HG02571 (cell line): ENCODE measurements around the gene WFDC6.

Experiments used
- ATAC-seq: cut with Tn5 transposase; IDR thresholded peaks from one replicate; pipeline ENCODE4 v1.9.1; 2021; ENCODE audit warnings: mild to moderate bottlenecking, moderate library complexity; ENCODE audit not compliant: unreplicated experiment

The WFDC6 gene

DNA sequence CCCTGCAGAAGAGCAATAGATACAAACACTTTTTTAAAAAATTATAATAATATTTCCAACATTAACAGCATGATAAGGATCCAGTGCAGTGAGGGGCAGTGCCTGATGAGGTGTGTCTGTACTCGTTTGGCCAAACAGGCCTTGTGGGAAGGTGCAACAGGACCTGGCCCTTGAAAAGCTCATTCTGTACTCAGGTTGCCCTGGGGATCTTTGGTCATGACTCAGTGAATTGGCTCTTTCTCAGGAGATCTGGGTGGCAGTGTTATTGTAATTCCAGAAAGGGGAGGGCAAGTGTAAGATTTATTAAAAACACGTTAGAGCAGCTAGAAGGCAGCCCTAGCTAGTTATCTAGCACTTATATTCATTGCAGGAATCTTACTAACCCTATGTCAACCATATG is 21.0 kb downstream of the WFDC6 start:
- no peak for ATAC-seq

GRCh38 chr20:45515147-45515913 is 24.0 kb downstream of the WFDC6 start, which contains the start of gene SPINT3:
Gene SPINT3 (minus strand): TSS chr20:45515622. CDS start chr20:45515608, 14 bp downstream.
- no peak for ATAC-seq

GRCh38 chr20:45510242-45510862 is 28.9 kb downstream of the WFDC6 start:
- ATAC-seq, result no peak

DNA sequence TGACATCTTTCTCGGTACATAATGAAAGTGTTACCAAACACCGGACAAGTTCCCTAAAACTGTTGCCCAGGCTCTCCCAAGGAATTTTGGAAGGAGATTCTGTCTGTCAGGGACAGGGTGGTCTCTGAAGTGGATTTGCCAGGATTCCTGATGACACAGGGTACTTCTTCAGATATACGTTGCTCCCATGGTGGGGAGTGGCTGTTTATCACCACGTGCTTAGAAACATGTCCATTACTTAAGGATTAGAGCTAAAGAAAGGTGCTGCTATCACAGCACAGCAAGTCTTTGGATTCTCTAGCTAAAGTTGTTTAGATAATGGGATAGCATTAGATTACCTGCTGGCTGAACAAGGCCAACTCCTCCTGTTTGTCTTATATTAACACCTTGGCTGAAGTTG is 30.2 kb downstream of the WFDC6 start:
- ATAC-seq, result no peak

GRCh38 chr20:45508068-45508886 is 31.0 kb downstream of the WFDC6 start:
- ATAC-seq, result no peak

- no peak for ATAC-seq
These were observed 32.1 kb downstream of the WFDC6 start for GRCh38 chr20:45507011-45507820.

DNA sequence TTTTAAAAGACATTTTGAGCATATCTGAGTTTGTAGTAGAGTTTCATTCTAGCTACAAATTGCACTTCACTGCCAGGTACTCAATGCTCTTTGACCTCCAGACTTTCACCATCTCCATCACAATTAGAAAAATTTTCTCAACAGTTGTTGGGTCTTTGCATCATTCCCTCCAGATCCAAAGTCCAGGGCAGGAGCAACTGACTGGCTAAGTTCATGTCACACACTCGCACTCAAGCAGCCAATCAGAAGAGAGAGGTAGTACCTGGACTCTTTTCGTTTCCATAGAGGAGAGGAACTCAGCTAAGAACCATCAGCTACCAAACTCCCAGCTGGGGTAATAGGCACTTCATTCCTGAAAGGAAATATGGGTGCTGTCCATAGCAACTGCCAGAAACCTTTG is 32.9 kb downstream of the WFDC6 start:
- ATAC-seq, result no peak

DNA sequence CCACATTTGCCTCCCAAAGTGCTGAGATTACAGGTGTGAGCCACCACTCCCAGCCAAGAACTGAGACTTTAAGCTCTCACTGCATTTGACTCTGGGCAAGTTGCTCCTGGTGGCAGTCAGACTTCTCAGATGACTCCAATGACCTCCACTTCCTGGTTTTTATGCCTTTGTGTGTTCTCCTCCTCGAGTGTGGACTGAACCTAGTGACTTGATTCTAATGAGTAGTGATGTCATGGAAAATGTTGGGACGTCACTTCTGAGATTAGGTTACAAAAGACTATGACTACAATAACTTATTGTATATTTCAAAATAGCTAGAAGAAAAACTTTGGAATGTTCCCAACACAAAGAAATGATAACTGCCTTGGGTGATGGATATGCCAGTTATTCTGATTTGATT is 35.9 kb downstream of the WFDC6 start:
- ATAC-seq, result no peak

GRCh38 chr20:45502561-45502960 is 36.7 kb downstream of the WFDC6 start:
- no peak for ATAC-seq

DNA sequence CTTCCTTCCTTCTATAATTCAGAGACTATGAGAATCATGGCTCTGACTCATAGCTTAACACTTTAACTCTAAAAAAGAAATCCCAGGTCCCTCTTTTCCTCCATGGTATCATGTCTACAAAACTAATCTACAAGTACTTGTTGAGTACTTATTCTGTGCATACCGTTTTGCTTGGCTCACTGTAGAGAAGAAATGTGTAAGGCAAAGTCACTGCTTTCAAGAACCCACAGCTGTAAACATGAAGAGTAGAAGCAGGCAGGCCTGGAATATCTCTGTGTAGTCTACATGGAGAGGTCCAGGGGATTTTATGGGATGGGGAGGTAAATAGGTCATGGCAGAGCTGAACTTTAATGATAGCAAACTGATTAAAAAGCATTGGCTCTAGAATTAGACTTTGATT is 37.7 kb downstream of the WFDC6 start:
- ATAC-seq, result no peak

- no peak for ATAC-seq
These were observed 39.3 kb downstream of the WFDC6 start for GRCh38 chr20:45500022-45500421.

GRCh38 chr20:45497971-45498494 is 41.2 kb downstream of the WFDC6 start:
- ATAC-seq, result no peak

- ATAC-seq, result no peak
These were observed 43.1 kb downstream of the WFDC6 start for GRCh38 chr20:45496166-45496565.

GRCh38 chr20:45495501-45495941 is 43.8 kb downstream of the WFDC6 start:
- no peak for ATAC-seq

GRCh38 chr20:45489083-45489531 is 50.2 kb downstream of the WFDC6 start:
- no peak for ATAC-seq

DNA sequence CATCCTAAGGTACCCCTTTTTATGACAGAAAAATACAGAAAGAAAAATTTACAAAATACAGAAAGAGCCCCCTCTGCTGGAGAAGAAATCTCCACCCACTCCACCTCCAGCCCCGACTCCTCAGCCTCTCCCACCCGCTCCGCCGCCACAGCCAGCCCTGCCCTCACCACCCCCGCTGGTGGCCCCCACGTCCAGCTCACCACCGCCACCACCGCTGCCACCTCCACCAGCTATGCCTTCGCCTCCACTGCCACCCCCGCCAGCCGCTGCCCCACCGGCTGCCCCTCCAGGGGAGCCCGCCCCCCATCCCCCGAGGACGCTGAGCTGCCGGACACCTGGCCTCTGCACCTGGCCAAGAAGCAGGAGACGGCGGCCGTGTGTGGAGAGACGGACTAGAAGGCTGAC is 52.0 kb downstream of the WFDC6 start:
- ATAC-seq, result no peak

GRCh38 chr20:45485388-45485787 is 53.9 kb downstream of the WFDC6 start:
- ATAC-seq, result no peak

GRCh38 chr20:45484676-45485075 is 54.6 kb downstream of the WFDC6 start:
- ATAC-seq, result no peak
